ENCODE measurements around the gene ATP6V1G1. TPM values are rescaled to one million over a fixed set of nuclear protein-coding genes. Genes with fewer than 3 reads are reported as not detected.

The ATP6V1G1 gene
- total RNA-seq, 1 donor from 2014 or later, result 81.1 TPM

DNA sequence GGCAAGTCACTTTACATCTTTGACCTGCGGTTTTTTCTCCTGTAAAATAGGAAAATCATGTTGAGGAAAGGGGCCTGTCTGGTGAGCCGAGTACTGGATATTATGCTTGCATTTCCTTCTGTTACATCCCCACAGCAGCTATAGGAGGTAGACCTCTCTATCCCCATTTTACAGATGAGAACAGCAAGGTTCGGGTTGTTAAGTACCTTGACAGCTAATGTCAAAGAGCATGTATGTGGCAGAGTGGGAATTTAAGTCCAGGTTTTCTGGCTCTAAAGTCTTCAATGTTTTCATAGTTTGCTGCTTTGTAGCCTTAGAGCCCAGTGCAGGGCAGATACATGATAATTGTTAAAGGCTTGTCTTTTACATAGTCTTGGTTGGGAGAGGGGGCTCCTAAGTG is 26.4 kb downstream of the ATP6V1G1 start:
- intact Hi-C loops (cut with micrococcal nuclease), result no loop called here
- Histone ChIP-seq H3K27ac (replicated peaks) (no peak overlapping the region), H3K9me3 (replicated peaks) (no peaks in the 10 kb centered on the region), H3K4me3 (no peak overlapping the region), H3K4me1 (peaks cover 15% of the 10 kb centered on the region), H3K36me3 (peaks cover 6% of the 10 kb centered on the region), H3K27me3 (ENCODE audit: low read depth) (no peaks in the 10 kb centered on the region)
- no peak for TF ChIP-seq CTCF (IDR thresholded peaks at IDR 0.05; ENCODE audit: borderline replicate concordance)
- no peak for DNase-seq

DNA sequence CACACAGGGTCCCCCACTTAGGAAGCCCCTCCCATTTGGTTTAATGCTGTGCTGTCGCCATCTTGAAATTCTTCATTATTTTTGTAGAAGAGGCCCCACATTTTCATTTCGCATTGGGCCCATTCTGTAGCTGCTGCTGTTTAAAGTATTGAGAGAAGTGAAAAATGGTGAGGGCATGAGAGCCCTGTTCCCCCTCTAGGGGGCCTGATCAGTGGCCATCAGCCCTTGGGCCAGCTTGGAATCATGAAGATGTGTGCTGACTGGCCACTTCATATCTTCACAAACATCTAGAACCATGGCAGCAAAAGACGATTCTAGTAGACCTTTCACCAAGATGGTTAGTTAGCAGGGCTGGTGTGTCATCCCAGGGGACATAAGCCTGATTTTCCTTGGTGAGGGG is 26.8 kb downstream of the ATP6V1G1 start:
- Histone ChIP-seq H3K4me1 (peaks cover 15% of the 10 kb centered on the region), H3K27me3 (ENCODE audit: low read depth) (no peaks in the 10 kb centered on the region), H3K9me3 (replicated peaks) (no peaks in the 10 kb centered on the region), H3K36me3 (peaks cover 6% of the 10 kb centered on the region), H3K4me3 (no peak overlapping the region), H3K27ac (replicated peaks) (no peak overlapping the region)
- DNase-seq, result no peak
- intact Hi-C loops (cut with micrococcal nuclease), result no loop called here
- TF ChIP-seq CTCF (IDR thresholded peaks at IDR 0.05; ENCODE audit: borderline replicate concordance), result no peak

DNA sequence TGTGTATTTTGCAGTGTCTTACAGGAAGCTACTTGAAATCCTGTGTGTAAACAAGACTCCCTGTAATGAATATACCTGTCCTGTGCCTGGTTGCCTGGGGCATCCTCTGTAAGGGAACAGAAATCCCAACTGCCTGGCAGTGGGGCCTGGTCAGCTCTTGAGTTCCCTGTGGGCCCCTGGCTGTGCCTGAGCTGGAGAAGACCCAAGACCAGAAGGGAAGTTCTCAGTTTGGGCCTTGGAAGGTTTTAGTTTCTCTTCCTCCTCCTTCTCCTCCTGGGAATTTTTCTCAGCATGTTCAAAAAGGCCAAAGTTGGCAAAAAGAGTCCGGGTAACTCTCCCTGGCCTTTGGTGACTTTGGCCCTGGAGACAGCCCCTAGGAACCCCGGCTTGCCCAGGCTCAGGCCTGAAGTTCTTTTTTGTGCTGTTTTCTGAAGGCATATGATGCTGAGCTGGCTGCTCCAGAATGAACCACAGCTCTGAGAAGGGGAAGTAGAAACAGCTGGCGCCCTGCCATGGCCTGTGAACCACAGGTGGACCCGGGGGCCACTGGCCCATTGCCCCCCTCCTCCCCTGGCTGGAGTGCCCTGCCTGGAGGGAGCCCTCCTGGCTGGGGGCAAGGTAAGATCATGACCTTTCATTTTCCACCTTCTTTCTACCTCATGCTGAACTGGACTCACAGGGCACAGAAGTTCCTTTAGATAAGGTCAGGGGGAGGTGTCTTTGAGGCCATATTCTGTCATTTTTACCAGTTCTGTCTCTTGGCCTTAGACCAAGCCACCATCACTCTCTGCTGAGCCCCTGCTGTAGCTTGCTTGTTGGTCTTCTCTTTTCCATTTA is 29.3 kb downstream of the ATP6V1G1 start:
- Histone ChIP-seq H3K36me3 (peaks cover 6% of the 10 kb centered on the region), H3K27me3 (ENCODE audit: low read depth) (no peaks in the 10 kb centered on the region), H3K27ac (replicated peaks) (peak overlapping the region; percentile 5), H3K4me1 (peaks cover 9% of the 10 kb centered on the region), H3K4me3 (no peak overlapping the region), H3K9me3 (replicated peaks) (no peaks in the 10 kb centered on the region)
- intact Hi-C loops (cut with micrococcal nuclease), result no loop called here
- no peak for TF ChIP-seq CTCF (IDR thresholded peaks at IDR 0.05; ENCODE audit: borderline replicate concordance)
- DNase-seq, result peak; percentile 67

DNA sequence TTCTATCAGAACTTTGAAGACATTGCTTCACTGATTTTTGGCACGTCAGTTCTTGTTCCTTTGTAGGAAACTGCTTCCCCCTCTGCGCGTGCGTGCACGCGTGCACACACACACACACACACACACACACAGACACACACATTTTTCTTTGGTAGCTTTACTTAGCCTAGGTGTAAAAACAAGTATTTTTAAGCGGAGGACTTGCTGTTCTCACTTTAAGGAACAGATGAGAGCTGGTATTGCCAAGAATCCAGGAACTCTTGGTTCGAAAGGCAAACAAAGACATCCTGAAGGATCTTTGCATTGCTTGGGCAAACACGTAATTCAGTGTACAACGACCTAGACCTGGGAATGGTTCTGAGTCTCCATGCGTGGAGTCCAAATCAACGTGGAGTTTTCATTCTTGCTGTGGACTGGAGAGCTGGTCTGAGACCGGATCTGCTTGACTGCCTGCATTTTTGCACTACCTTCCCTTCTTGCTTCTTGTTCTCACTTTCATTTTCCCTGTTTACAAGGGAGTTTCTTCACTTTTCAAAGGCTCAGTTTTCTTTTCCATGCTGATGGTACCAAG is 31.7 kb downstream of the ATP6V1G1 start:
- intact Hi-C loops (cut with micrococcal nuclease), result no loop called here
- Histone ChIP-seq H3K27me3 (ENCODE audit: low read depth) (no peaks in the 10 kb centered on the region), H3K36me3 (peaks cover 6% of the 10 kb centered on the region), H3K4me1 (peaks cover 10% of the 10 kb centered on the region), H3K4me3 (peak overlapping the region; percentile 24), H3K27ac (replicated peaks) (peak overlapping the region; percentile 33), H3K9me3 (replicated peaks) (no peaks in the 10 kb centered on the region)
- TF ChIP-seq CTCF (IDR thresholded peaks at IDR 0.05; ENCODE audit: borderline replicate concordance), result no peak
- DNase-seq, result no peak

DNA sequence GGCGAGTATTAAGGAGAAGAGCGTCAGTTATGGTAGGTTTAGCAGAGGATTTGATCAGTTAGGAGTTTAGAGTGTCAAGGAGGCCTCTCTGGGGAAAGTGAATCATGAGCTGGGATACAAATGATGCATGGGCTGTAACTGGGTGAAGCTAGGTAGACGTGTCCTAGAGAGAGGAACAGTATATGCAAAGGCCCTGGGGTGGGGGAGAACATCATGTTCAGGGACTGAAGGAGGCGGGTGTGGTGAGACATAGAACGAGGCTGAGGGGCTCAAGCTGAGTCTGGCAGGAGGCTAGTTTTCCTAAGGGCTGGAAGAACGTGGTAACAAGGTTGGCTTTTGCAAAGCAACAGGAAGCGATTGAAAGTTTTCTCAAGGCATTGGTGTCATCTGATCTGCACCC is 34.0 kb downstream of the ATP6V1G1 start:
- H3K27me3 ChIP-seq (ENCODE audit: low read depth), result no peaks in the 10 kb centered on the region
- H3K9me3 ChIP-seq (replicated peaks), result no peaks in the 10 kb centered on the region
- H3K4me3 ChIP-seq, result no peak overlapping the region
- no peak overlapping the region for H3K27ac ChIP-seq (replicated peaks)
- H3K4me1 ChIP-seq, result peaks cover 10% of the 10 kb centered on the region
- DNase-seq, result no peak
- TF ChIP-seq CTCF (IDR thresholded peaks at IDR 0.05; ENCODE audit: borderline replicate concordance), result no peak
- H3K36me3 ChIP-seq, result peaks cover 9% of the 10 kb centered on the region
- intact Hi-C loops (cut with micrococcal nuclease), result no loop called here

Data from left ventricle myocardium inferior (tissue), 1 donor.